ENCODE data around the gene NUP160. TPM values are rescaled to one million over a fixed set of nuclear protein-coding genes. Genes with fewer than 3 reads are reported as not detected.

The NUP160 gene
- total RNA-seq, 4 donors from 2014 or later, result 8.1 to 11.4 (median 9.9) TPM

DNA sequence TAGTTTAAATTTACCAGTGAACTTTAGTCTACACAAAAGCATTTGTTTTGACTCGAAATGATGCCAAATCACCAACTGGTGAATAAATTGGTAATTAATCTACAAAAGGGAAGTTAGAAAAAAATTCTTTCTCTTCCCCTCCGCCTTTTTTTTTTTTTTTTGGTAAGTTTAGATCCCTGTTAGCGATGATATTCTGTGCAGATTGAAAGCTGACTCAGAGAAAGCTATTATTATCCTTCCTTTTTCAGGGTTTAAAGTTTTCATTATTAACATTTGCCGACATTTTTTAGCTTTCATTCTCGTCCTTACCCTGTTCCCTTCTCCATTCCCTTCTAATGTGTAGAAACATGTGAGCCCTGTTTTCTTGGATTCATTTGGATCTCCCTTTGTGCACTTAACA, 16.8 kb upstream of the NUP160 start:
- Histone ChIP-seq H3K4me3 (no peak overlapping the region), H3K27me3 (no peaks in the 10 kb centered on the region), H3K9me3 (no peaks in the 10 kb centered on the region), H3K27ac (no peak overlapping the region), H3K36me3 (no peaks in the 10 kb centered on the region), H3K4me1 (peaks cover 0 to 6% of the 10 kb centered on the region in 2 donors)
- no peak for DNase-seq
- intact Hi-C loops (cut with DNase I; ENCODE audit: low total_unique reads), result no loop called here
- TF ChIP-seq, protein P1, sequence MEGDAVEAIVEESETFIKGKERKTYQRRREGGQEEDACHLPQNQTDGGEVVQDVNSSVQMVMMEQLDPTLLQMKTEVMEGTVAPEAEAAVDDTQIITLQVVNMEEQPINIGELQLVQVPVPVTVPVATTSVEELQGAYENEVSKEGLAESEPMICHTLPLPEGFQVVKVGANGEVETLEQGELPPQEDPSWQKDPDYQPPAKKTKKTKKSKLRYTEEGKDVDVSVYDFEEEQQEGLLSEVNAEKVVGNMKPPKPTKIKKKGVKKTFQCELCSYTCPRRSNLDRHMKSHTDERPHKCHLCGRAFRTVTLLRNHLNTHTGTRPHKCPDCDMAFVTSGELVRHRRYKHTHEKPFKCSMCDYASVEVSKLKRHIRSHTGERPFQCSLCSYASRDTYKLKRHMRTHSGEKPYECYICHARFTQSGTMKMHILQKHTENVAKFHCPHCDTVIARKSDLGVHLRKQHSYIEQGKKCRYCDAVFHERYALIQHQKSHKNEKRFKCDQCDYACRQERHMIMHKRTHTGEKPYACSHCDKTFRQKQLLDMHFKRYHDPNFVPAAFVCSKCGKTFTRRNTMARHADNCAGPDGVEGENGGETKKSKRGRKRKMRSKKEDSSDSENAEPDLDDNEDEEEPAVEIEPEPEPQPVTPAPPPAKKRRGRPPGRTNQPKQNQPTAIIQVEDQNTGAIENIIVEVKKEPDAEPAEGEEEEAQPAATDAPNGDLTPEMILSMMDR (IDR thresholded peaks at IDR 0.05 in 4 of 5, conservative IDR thresholded peaks at IDR 0.05 in 1 of 5), result no peak
- no peak for TF ChIP-seq POLR2A (IDR thresholded peaks at IDR 0.05)
- ATAC-seq, result no peak
- in situ Hi-C loops (cut with MboI; ENCODE audit: low sequenced_read_pairs in 4 of 4), result no loop called here

DNA sequence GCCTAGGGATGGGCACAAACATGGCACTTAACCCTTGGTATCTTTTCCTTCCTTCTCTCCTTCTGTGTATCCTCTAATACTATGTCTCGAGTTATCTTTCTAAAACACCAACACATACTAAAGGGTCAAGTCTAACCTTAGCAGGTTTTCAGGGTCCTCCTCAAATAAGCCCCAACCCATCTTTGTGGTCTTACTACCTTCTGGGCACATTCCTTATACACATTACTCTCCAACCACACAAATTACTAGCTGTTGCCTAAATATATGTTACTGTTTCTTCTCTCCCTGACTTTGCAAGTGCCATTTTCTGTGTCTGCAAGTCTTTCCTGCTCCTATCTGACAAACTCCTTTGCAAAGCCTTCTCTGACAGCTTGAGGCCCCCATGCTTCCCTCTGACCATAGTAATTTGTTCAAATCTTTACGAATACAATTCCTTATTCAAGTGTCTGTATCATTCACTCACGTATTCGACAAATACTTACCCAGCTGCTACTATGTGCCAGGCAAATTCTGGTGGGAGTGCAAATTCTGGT, 15.8 kb upstream of the NUP160 start:
- intact Hi-C loops (cut with DNase I; ENCODE audit: low total_unique reads), result no loop called here
- DNase-seq, result no peak
- Histone ChIP-seq H3K27me3 (no peaks in the 10 kb centered on the region), H3K9me3 (no peaks in the 10 kb centered on the region), H3K4me3 (no peak overlapping the region), H3K27ac (no peak overlapping the region), H3K36me3 (no peaks in the 10 kb centered on the region), H3K4me1 (peaks cover 0 to 6% of the 10 kb centered on the region in 2 donors)
- in situ Hi-C loops (cut with MboI; ENCODE audit: low sequenced_read_pairs in 4 of 4), result no loop called here
- no peak for TF ChIP-seq POLR2A (IDR thresholded peaks at IDR 0.05)
- TF ChIP-seq, protein P1 (IDR thresholded peaks at IDR 0.05 in 4 of 5, conservative IDR thresholded peaks at IDR 0.05 in 1 of 5), result no peak
- ATAC-seq, result no peak

DNA sequence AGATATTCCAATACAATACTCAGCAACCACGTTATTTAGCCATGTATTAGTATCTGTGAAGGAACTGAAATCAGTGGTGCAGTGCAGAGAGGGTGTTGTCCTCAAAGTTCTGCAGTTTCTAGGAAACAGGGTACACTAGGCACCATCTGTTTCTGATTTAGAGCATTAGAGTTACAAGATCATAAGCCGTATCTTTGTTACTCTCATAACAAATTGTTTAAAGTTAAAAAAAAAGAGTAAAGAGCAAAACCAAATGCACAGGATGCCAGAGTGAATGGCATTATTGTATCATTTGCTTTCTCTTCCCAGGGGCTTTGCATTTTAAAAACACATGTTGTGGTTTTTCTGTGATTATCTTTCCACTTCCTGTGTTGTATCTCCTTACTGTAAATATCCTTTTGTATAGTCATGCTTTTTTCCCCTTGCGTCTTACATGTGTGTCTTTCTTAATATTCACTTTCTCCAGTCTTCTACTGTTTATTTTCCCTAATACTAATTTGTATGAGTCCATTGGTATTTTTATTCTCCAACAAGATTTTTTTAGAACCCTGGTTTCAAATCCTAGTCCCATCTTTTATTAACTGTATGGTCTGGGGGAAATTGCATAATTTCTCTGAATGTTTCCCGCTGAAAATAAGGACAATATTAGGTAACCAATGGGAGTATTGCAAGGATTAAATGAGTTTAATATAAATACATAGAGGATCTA, 15.2 kb upstream of the NUP160 start:
- Histone ChIP-seq H3K27me3 (no peaks in the 10 kb centered on the region), H3K27ac (no peak overlapping the region), H3K4me1 (peaks cover 0 to 6% of the 10 kb centered on the region in 2 donors), H3K4me3 (no peak overlapping the region), H3K9me3 (no peaks in the 10 kb centered on the region), H3K36me3 (no peaks in the 10 kb centered on the region)
- intact Hi-C loops (cut with DNase I; ENCODE audit: low total_unique reads), result no loop called here
- DNase-seq (no peak), ATAC-seq (no peak)
- in situ Hi-C loops (cut with MboI; ENCODE audit: low sequenced_read_pairs in 4 of 4), result no loop called here
- TF ChIP-seq POLR2A (IDR thresholded peaks at IDR 0.05), result no peak
- TF ChIP-seq, protein P1 (IDR thresholded peaks at IDR 0.05 in 4 of 5, conservative IDR thresholded peaks at IDR 0.05 in 1 of 5), result no peak

DNA sequence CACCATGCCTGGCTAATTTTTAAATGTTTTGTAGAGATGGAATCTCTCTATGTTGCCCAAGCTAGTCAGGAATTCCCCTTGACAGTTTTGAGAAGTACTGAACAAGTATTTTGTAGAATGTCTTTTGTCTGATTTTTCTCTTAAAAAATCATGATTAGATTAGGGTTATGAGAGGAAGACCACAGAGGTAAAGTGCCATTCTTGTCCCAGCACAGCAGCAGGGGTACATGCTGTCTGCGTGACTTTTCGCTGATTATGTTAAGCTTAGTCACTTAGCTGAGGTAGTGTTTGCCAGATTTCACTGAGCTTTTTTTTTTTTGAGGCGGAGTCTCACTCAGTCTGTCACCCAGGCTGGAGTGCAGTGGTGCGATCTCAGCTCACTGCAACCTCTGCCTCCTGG, 13.6 kb upstream of the NUP160 start:
- no peaks in the 10 kb centered on the region for H3K36me3 ChIP-seq
- intact Hi-C loops (cut with DNase I; ENCODE audit: low total_unique reads), result no loop called here
- H3K27ac ChIP-seq, result no peak overlapping the region
- DNase-seq (no peak), ATAC-seq (no peak)
- no peaks in the 10 kb centered on the region for H3K27me3 ChIP-seq
- H3K4me1 ChIP-seq, result peaks cover 0 to 6% of the 10 kb centered on the region in 2 donors
- H3K4me3 ChIP-seq, result no peak overlapping the region
- in situ Hi-C loops (cut with MboI; ENCODE audit: low sequenced_read_pairs in 4 of 4), result no loop called here
- no peaks in the 10 kb centered on the region for H3K9me3 ChIP-seq
- TF ChIP-seq, protein P1 (IDR thresholded peaks at IDR 0.05 in 4 of 5, conservative IDR thresholded peaks at IDR 0.05 in 1 of 5), result no peak
- no peak for TF ChIP-seq POLR2A (IDR thresholded peaks at IDR 0.05)
